22Rv1 (cell line): ENCODE measurements around the gene MAN1A1.

Experiments used
- CTCF ChIP-seq: fragments of 450-650 bp; IDR thresholded peaks from 2 replicates; pipeline ENCODE4 v1.5.1; 2017; ENCODE audit warnings: mild to moderate bottlenecking
- ZFX ChIP-seq: fragments of 450-650 bp; IDR thresholded peaks from 2 replicates; pipeline ENCODE4 v1.6.1; 2017; ENCODE audit warnings: antibody characterized with exemption, borderline replicate concordance

DNA sequence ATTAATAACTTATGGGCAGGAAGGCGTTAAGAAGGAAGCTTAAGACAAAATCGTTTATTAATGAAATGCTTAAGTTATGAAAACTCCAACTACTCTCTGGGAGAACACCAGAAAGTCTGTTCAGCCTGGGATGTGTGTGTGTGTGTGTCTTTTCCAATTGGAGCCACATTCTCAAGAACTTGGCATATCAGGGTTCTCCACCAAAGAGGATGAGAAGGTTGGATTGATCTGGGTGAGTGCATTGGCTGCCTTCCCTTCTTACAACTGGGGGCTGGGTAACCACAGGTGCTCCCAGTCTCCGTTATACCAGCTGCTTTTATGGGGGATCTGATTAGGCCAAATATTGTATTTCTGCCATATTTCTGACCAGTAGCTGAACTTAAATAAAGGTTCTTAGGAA is 102.1 kb downstream of the MAN1A1 start:
- TF ChIP-seq CTCF (no peak), ZFX (no peak)
